ENCODE measurements around the gene TMEM88. TPM values are rescaled to one million over a fixed set of nuclear protein-coding genes. Genes with fewer than 3 reads are reported as not detected.
A peak's percentile ranks its signal among the peaks of the same experiment; 100 is the strongest.
"Not testable (repeated sequence)": the region's sequence is repeated elsewhere in the genome, so short reads cannot be mapped to it uniquely, and the experiment has no call there.

TMEM88 gene
- total and polyA plus RNA-seq, 2 donors (not counting 1 experiment from before 2014, with no cell fraction given): 0.17 TPM; not detected in 1

DNA sequence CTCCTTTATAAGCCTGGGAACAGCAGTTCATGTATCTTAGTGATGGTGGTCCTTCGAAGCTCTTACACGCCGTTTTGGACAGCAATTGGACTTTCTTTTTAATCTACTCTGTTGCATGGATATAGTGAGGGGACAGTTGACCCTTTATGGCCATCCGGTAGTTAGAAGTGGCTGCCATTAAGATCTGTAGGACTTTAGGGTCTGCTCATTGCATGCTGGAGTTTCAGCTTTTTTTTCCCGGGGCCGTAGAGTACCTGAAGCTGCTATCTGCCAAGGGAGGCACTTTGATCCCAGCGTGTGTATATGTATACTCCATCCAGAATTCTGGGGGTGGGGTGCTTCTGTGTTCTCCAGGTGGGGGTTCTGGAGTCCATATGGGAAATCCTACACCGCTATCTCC, 4.2 kb downstream of the TMEM88 start:
- H3K79me2 ChIP-seq (ENCODE audit: control insufficient read depth, insufficient read depth, low read length): peaks cover 14% of the 10 kb centered on the region
- H3K27me3 ChIP-seq (ENCODE audit: control insufficient read depth, insufficient read depth, low read length): no peaks in the 10 kb centered on the region
- no peak overlapping the region for H3K27ac ChIP-seq (ENCODE audit: insufficient read depth, low read length)
- DNase-seq (ENCODE audit: low read depth in 2 of 2): no peak
- H3K4me2 ChIP-seq (ENCODE audit: extremely low read depth, insufficient read depth, low read length): peak overlapping the region; percentile 99
- H3K9ac ChIP-seq (ENCODE audit: insufficient read depth, low read length): no peak overlapping the region
- H2AFZ ChIP-seq (ENCODE audit: low read length): no peak overlapping the region
- peak overlapping the region; percentile 71 to 93 (median 86) for H3K4me3 ChIP-seq (replicated peaks in 1 of 4; ENCODE audit: control extremely low read depth in 1 of 4, insufficient read depth in 1 of 4, low read depth in 3 of 4, low read length in 4 of 4)
- H3K36me3 ChIP-seq (ENCODE audit: control insufficient read depth, insufficient read depth, low read length): peaks cover 9% of the 10 kb centered on the region
- no peaks in the 10 kb centered on the region for H3K9me3 ChIP-seq (ENCODE audit: control insufficient read depth, insufficient read depth, low read depth, low read length)
- H4K20me1 ChIP-seq (ENCODE audit: control insufficient read depth, extremely low read depth, insufficient read depth, low read length): no peaks in the 10 kb centered on the region
- no peak for TF ChIP-seq CTCF (conservative IDR thresholded peaks at IDR 0.05 in 1 of 2, IDR thresholded peaks at IDR 0.05 in 1 of 2; ENCODE audit: low read depth in 1 of 2, low read length in 2 of 2)
- TF ChIP-seq EZH2 (IDR thresholded peaks at IDR 0.05; ENCODE audit: low read length, missing control alignments): no peak
- H3K4me1 ChIP-seq (ENCODE audit: control insufficient read depth, extremely low read depth, insufficient read depth, low read length): peaks cover 18% of the 10 kb centered on the region

DNA sequence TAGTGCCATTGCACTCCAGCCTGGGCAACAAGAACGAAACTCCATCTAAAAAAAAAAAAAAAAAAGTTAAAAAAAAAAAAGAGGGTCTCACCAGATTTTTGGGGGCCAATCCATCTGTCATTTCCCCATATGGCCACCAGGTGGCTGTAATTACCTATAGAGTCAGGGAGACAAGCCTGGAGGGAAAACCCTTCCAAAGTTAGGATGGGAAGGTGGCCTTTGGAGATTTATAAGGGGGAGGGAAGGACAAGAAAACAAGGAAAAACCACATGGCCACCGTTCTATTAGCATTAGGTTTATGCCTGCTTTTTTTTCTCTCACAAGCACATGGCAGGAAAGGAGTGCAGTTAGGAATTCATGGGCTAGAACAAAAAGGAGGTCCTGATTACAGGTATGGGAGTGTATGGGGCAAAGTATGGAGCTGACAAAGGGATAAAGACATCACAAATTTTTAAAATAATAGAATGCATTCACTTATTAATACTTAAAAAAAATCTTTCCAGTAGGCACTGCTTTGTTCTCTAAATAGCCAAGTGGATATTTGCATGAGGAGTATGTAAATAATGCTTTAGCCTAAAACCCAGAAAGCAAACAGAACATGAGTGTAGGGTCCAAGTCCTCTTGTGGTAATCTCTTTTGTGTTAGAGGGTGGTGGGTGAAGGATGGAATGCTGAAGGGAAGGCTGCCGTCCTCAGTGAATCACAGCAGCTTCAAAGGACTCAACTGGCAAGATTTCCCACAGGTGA, 8.0 kb downstream of the TMEM88 start:
- Histone ChIP-seq H3K27me3 (ENCODE audit: control insufficient read depth, insufficient read depth, low read length) (no peaks in the 10 kb centered on the region), H3K4me3 (replicated peaks in 1 of 4; ENCODE audit: control extremely low read depth in 1 of 4, insufficient read depth in 1 of 4, low read depth in 3 of 4, low read length in 4 of 4) (no peak overlapping the region), H4K20me1 (ENCODE audit: control insufficient read depth, extremely low read depth, insufficient read depth, low read length) (no peaks in the 10 kb centered on the region), H3K4me1 (ENCODE audit: control insufficient read depth, extremely low read depth, insufficient read depth, low read length) (peaks cover 8% of the 10 kb centered on the region), H3K9me3 (ENCODE audit: control insufficient read depth, insufficient read depth, low read depth, low read length) (no peaks in the 10 kb centered on the region), H3K36me3 (ENCODE audit: control insufficient read depth, insufficient read depth, low read length) (peaks cover 2% of the 10 kb centered on the region), H3K79me2 (ENCODE audit: control insufficient read depth, insufficient read depth, low read length) (peaks cover 9% of the 10 kb centered on the region), H2AFZ (ENCODE audit: low read length) (no peak overlapping the region), H3K9ac (ENCODE audit: insufficient read depth, low read length) (no peak overlapping the region), H3K27ac (ENCODE audit: insufficient read depth, low read length) (no peak overlapping the region), H3K4me2 (ENCODE audit: extremely low read depth, insufficient read depth, low read length) (no peak overlapping the region)
- peak; percentile 39 to 63 for DNase-seq (ENCODE audit: low read depth in 2 of 2)
- TF ChIP-seq CTCF (conservative IDR thresholded peaks at IDR 0.05 in 1 of 2, IDR thresholded peaks at IDR 0.05 in 1 of 2; ENCODE audit: low read depth in 1 of 2, low read length in 2 of 2) (peak; percentile 64 to 73), EZH2 (IDR thresholded peaks at IDR 0.05; ENCODE audit: low read length, missing control alignments) (no peak)

DNA sequence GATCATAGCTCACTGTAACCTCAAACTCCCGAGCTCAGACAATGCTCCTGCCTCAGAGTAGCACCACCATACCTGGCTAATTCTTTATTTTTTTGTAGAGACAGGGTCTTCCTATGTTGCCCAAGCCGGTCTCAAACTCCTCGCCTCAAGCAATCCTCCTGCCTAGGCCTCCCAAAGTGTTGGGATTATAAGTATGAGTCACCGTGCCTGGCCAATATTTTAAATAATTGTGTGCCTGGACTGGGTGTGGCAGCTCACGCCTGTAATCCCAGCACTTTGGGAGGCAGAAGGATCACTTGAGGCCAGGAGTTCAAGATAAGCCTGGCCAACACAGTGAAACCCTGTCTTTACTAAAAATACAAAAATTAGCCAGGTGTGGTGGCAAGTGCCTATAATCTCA, 9.5 kb downstream of the TMEM88 start:
- not testable (repeated sequence) for H4K20me1 ChIP-seq (ENCODE audit: control insufficient read depth, extremely low read depth, insufficient read depth, low read length); H3K27ac ChIP-seq (ENCODE audit: insufficient read depth, low read length); H3K9ac ChIP-seq (ENCODE audit: insufficient read depth, low read length); H2AFZ ChIP-seq (ENCODE audit: low read length); H3K9me3 ChIP-seq (ENCODE audit: control insufficient read depth, insufficient read depth, low read depth, low read length); DNase-seq (ENCODE audit: low read depth in 2 of 2); H3K79me2 ChIP-seq (ENCODE audit: control insufficient read depth, insufficient read depth, low read length); H3K4me3 ChIP-seq (replicated peaks in 1 of 4; ENCODE audit: control extremely low read depth in 1 of 4, insufficient read depth in 1 of 4, low read depth in 3 of 4, low read length in 4 of 4); H3K4me2 ChIP-seq (ENCODE audit: extremely low read depth, insufficient read depth, low read length); H3K27me3 ChIP-seq (ENCODE audit: control insufficient read depth, insufficient read depth, low read length); H3K4me1 ChIP-seq (ENCODE audit: control insufficient read depth, extremely low read depth, insufficient read depth, low read length); H3K36me3 ChIP-seq (ENCODE audit: control insufficient read depth, insufficient read depth, low read length)

All from fibroblast of lung (primary cell).